PC-3 (cell line): ENCODE measurements around the gene PURA. TPM values are rescaled to one million over a fixed set of nuclear protein-coding genes. Genes with fewer than 3 reads are reported as not detected.

Experiments
- ATAC-seq: fragments of 200-7000 bp; cut with Tn5 transposase; 2 replicates; pipeline ENCODE4 v1.9.1; 2020; ENCODE audit warnings: mild to moderate bottlenecking, moderate library complexity
- BruUV-seq: library from RNA; stranded (reverse); fragments of 400-500 nt; replicated peaks from 2 replicates; lab custom pipeline; 2021; lab: Mats Ljungman, UMichigan
- CTCF ChIA-PET: fragments of 300-600 bp; sonication (Branson Sonifier 250); formaldehyde crosslinking; loops from one replicate; lab custom pipeline; 2022; ENCODE audit warnings: antibody characterized with exemption; lab: Charles Lee
- POLR2A ChIA-PET: fragments of 300-600 bp; sonication (Branson Sonifier 250); formaldehyde crosslinking; loops from one replicate; lab custom pipeline; 2022; ENCODE audit warnings: antibody characterized with exemption; ENCODE audit not compliant: unreplicated experiment; lab: Charles Lee
- DNase-seq: peaks from one replicate; pipeline ENCODE4 v3.0.0-alpha.2; 2015
- H2AFZ ChIP-seq: fragments of 300-600 bp; sonication (generic); 2 replicates; pipeline ENCODE4 v1.6.0; 2016; ENCODE audit warnings: antibody characterized with exemption, low read length
- H3F3A ChIP-seq: fragments of 300-600 bp; sonication (generic); one replicate; pipeline ENCODE4 v1.6.0; 2017; ENCODE audit warnings: antibody characterized with exemption, low read length, control low read depth, mild to moderate bottlenecking; ENCODE audit not compliant: unreplicated experiment
- H3K27ac ChIP-seq: fragments of 300-600 bp; sonication (generic); 2 replicates; pipeline ENCODE4 v1.5.1; 2016; ENCODE audit warnings: mild to moderate bottlenecking, low read length
- H3K27me3 ChIP-seq: fragments of 300-600 bp; sonication (generic); 2 replicates; pipeline ENCODE4 v1.6.1; 2016; ENCODE audit warnings: low read length, mixed read lengths
- H3K36me3 ChIP-seq: fragments of 300-600 bp; sonication (generic); 2 replicates; pipeline ENCODE4 v1.6.1; 2016; ENCODE audit warnings: low read depth, mixed run types, low read length, mixed read lengths
- H3K4me1 ChIP-seq: fragments of 300-600 bp; sonication (generic); 2 replicates; pipeline ENCODE4 v1.5.1; 2016; ENCODE audit warnings: low read length; ENCODE audit not compliant: insufficient read depth
- H3K4me2 ChIP-seq: fragments of 300-600 bp; sonication (generic); 2 replicates; pipeline ENCODE4 v1.6.0; 2016; ENCODE audit warnings: low read length
- H3K4me3 ChIP-seq: fragments of 300-600 bp; sonication (generic); 2 replicates; pipeline ENCODE4 v1.5.1; 2016; ENCODE audit warnings: mild to moderate bottlenecking, low read length, mixed read lengths
- H3K79me2 ChIP-seq: fragments of 300-600 bp; sonication (generic); 2 replicates; pipeline ENCODE4 v1.6.1; 2017; ENCODE audit warnings: low read length, mixed read lengths
- H3K9ac ChIP-seq: fragments of 300-600 bp; sonication (generic); 2 replicates; pipeline ENCODE4 v1.6.0; 2016; ENCODE audit warnings: mild to moderate bottlenecking, low read length
- H3K9me2 ChIP-seq: fragments of 300-600 bp; sonication (generic); replicated peaks from 2 replicates; pipeline ENCODE4 v1.6.1; 2016; ENCODE audit warnings: mixed run types, low read length, mixed read lengths
- H3K9me3 ChIP-seq: fragments of 300-600 bp; sonication (generic); 2 replicates; pipeline ENCODE4 v1.6.1; 2016; ENCODE audit warnings: low read length, mixed read lengths
- H4K20me1 ChIP-seq: fragments of 300-600 bp; sonication (generic); 2 replicates; pipeline ENCODE4 v1.6.1; 2016; ENCODE audit warnings: low read length, mixed read lengths
- CTCF ChIP-seq: fragments of 300-600 bp; sonication (generic); conservative IDR thresholded peaks from 2 replicates; pipeline ENCODE4 v1.5.1; 2017; ENCODE audit warnings: antibody characterized with exemption, low read depth, mild to moderate bottlenecking, low read length
- EZH2 ChIP-seq: fragments of 300-600 bp; sonication (generic); IDR thresholded peaks from one replicate; pipeline ENCODE4 v1.6.1; 2017; ENCODE audit warnings: antibody characterized with exemption, mild to moderate bottlenecking, low read length; ENCODE audit not compliant: unreplicated experiment
- EZH2phosphoT487 ChIP-seq: fragments of 300-600 bp; sonication (generic); IDR thresholded peaks from 2 replicates; pipeline ENCODE4 v1.6.1; 2018; ENCODE audit warnings: mild to moderate bottlenecking, antibody characterized with exemption, low read length, borderline replicate concordance
- intact Hi-C: fragments of 100-400 bp; cut with micrococcal nuclease; formaldehyde crosslinking; loops from 2 replicates; pipeline ENCODE4 v1.9.0; 2023
- total RNA-seq: library from RNA; depleted of rRNA; stranded (reverse); fragments of >200 nt; gene quantifications from 2 replicates; pipeline ENCODE4 v1.2.3, GENCODE V29; 2014

The PURA gene
- total RNA-seq, 1 experiment from 2014 or later, result 8.5 TPM

GRCh38 chr5:140083120-140083519, 30.8 kb upstream of the PURA start:
- Histone ChIP-seq H3F3A (no peaks in the 10 kb centered on the region), H3K9me2 (no peaks in the 10 kb centered on the region), H2AFZ (no peak overlapping the region), H3K27ac (no peak overlapping the region), H3K27me3 (peaks cover 36% of the 10 kb centered on the region), H3K9me3 (no peaks in the 10 kb centered on the region), H3K4me2 (no peak overlapping the region), H4K20me1 (no peaks in the 10 kb centered on the region), H3K36me3 (no peaks in the 10 kb centered on the region), H3K79me2 (no peaks in the 10 kb centered on the region), H3K9ac (no peak overlapping the region), H3K4me3 (no peak overlapping the region), H3K4me1 (no peaks in the 10 kb centered on the region)
- ChIA-PET POLR2A (no interaction called here), CTCF (no interaction called here)
- intact Hi-C loops, result no loop called here
- DNase-seq (no peak), ATAC-seq (no peak)
- no TSS peak for BruUV-seq
- TF ChIP-seq CTCF (no peak), EZH2phosphoT487 (no peak), EZH2 (no peak)

GRCh38 chr5:140083650-140084049, 30.3 kb upstream of the PURA start:
- Histone ChIP-seq H4K20me1 (no peaks in the 10 kb centered on the region), H3K4me1 (no peaks in the 10 kb centered on the region), H3K4me3 (no peak overlapping the region)

More at GRCh38 chr5:140083650-140084049, 30.3 kb upstream of the PURA start:
- H3K27ac ChIP-seq, result no peak overlapping the region
- H3K9me3 ChIP-seq, result no peaks in the 10 kb centered on the region
- ATAC-seq (no peak), DNase-seq (no peak)
- H3K4me2 ChIP-seq, result no peak overlapping the region
- H3F3A ChIP-seq, result no peaks in the 10 kb centered on the region
- intact Hi-C loops, result no loop called here
- peaks cover 36% of the 10 kb centered on the region for H3K27me3 ChIP-seq
- no peaks in the 10 kb centered on the region for H3K9me2 ChIP-seq
- CTCF ChIA-PET, result no interaction called here
- no peaks in the 10 kb centered on the region for H3K36me3 ChIP-seq
- BruUV-seq, result no TSS peak
- H3K9ac ChIP-seq, result no peak overlapping the region
- H2AFZ ChIP-seq, result no peak overlapping the region
- TF ChIP-seq CTCF, result no peak
- no peak for TF ChIP-seq EZH2
- TF ChIP-seq EZH2phosphoT487, result no peak
- POLR2A ChIA-PET, result no interaction called here
- H3K79me2 ChIP-seq, result no peaks in the 10 kb centered on the region
